ENCODE measurements around the gene TGFBR3.

GRCh38 chr1:91879733-91880132, 6.2 kb downstream of the TGFBR3 start:
- TF ChIP-seq CTCF (IDR thresholded peaks at IDR 0.05) (no peak), POLR2AphosphoS5 (IDR thresholded peaks at IDR 0.05) (no peak), POLR2A (IDR thresholded peaks at IDR 0.05) (no peak)
